Stimulated activated naive CD4-positive, alpha-beta T cell (primary cell): ENCODE data around the gene PRKD3.

ENCODE experiments used
- DNase-seq, 6 experiments: peaks; one replicate each; lab custom pipeline; 2025; lab: John Stamatoyannopoulos, UW

The PRKD3 gene

DNA sequence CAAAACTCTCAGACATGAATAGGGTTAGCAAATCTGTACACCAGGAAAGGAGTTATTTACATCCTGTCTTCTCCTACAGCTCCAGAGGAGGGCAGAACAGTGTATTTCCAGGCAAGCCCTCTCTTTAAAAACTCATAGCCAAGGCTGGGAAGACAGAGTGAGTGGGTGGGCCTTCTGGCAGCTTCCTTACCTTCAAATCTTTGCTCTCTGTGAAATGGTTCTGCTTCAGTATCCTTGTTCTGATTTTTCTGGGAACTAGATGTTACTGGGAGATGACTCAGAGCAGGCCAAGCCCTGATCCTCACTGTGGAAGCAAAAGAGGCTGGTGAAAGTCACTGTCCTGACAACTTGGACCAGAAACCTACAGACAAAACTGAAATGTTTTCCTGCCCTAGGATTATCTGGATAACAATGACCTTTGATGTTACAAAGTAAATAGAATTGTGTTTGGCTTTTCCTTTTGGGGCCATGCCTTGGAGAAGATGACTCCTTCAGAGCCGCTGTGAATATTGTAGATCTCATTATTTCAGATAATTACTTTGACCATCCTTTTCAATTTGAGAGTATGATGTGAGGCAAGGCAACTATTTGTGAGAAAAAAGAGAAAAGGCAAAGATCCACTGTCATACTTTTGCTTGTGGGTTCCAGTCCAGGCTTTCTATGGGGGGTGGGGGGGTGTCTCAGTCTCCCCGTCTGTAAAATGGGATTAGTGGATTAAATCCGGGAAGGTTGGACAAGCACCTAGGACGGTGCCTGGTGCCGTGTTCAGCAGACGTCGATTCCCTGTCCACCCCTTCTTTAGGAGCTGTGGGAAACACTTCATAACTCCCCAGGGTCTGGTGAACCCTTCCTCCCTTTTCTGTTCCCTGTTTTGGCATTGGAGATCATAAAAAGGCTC is 19.2 kb upstream of the PRKD3 start:
- DNase-seq = no peak

DNA sequence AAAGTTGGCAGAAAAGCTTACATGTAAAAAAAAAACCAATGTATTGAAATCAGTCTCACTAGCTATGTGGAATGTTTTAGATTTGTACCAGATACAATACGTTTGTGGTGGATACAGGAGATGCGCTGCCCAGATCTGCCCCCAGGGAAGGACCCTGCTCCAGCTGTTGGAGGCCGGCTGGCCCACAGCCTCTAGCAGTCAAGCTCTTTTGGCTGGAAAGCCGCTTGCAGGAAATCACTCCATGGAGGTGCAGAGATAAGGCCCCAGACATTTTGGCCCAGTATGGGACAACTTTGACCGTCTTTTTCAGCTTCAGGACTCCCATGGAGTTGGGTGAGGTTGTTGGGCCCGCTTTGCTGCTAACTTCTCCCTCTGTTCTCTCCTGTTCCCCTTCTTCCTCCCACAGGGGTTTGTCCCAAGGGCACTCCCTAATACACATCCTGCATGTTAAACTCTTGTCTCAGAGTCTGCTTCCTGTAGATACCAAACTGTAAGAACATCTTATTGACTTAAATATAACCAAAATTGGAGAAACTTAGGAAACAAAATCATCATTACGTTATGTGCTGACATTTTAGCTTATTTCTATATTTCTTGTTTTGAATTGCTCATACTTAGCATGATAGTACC is 18.1 kb upstream of the PRKD3 start:
- no peak for DNase-seq

DNA sequence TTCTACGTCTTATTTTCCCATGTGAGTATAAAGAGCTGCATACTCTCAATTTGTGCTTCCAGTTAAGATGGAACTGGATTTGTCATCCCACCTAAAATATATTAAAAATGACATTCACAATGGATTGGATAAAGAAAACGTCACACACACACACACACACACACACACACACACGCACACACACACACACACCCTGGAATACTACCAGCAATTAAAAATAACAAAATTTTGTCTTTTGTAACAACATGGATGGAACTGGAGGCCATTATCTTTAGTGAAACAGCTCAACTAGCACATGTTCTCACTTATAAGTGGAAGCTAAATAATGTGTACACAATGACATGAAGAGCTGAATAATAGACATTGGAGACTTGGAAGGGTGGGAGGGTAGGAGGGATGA is 16.0 kb upstream of the PRKD3 start:
- no peak for DNase-seq

DNA sequence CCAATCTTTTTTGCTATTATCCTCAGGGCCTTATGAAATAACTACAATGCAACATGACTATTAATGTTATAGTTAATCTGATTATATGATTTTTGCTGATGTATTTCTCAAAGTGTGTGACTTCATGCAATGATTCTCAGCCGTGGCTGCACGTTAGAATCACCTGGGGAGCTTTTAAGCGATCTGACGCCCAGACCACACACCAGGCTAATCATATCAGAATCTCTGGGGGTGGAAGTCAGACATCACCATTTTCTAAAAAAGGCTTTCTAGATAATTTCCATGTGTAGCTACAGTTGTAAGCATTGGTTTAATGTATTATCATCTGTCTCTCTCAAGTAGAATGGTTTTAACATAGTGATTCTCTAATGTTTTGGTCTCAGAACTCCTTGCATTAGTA is 14.3 kb upstream of the PRKD3 start:
- no peak for DNase-seq

DNA sequence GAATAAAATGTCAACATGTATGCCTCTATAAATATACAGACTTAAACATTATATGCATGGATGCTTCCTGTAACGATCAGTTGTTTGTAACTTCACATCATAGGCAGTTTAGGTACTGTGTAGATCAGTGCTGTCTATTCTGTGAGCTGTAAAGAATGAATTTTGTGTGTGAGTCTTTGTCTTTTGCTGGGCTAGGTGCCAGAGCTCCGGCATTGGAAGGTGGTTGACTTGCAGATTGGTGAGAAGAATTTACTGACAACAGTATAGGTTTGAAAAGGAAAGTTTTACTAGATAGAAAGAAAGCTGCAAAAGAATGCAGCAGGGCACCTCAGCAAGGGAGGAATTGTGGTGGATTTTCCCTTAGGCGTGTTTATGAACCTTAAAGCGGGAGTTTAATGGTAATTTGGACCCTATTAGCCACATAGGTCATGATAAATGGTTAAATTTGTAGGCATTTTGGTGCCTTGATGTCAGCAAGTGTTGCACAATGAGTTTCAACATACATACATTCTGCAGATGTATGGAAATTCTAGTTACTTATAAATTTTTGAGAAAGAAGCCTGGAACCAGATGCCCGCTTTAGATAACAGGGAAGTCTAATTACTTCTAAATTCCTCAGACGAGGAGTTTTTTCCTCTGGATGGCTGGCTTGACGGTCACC is 13.1 kb upstream of the PRKD3 start:
- no peak for DNase-seq

DNA sequence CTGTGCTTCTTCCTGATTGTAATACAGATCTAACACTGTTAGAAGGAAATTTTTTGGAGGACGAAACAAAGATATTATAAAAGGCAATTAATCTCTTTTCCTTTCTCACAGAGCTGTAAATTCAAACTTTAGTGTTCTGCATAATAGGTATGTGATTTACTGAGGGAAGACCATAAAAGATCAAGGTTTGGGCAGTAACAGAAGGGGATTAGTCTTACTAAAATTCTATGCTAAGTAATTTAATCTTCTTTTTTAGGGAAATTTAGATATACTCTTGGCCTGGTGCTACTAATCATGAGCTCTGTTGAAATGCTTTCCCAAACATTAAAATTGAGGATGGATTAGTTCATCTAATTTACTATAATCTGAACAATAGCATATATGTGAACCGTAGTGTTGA is 11.0 kb upstream of the PRKD3 start:
- no peak for DNase-seq

DNA sequence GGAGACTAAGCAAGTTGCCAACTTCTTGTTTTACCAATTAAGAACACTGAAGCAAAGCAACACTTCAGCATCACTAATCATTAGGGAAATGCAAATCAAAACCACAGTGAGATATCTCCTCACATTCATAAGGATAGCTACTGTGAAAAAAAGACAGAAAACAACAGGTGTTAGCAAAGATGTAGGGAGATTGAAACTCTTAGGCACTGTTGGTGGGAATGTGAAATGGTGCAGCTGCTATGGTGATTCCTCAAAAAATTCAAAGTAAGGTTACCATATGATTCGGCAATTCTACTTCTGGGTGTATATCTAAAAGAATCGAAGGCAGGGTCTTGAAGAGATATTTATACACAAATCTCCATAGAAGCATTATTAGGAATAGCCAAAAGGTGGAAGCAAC is 8.6 kb upstream of the PRKD3 start:
- no peak for DNase-seq

DNA sequence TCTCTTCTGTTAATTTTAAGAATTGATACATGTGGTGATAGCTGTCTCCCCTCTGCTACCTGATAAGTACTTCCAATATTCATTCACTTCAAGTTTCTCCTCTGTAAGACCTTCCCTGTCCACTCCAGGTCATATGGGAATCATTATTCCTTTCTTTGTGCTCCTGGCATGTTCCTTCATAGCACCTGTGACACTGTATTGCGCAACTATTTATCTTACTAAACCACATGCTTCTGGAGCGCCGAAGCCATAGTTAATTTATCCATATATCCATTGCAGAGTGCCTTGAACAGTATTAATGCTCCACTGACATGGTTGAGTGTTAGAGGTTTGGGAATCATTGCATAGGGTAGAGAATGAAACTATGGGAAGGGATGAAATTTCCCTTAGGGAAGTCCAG is 7.9 kb upstream of the PRKD3 start:
- DNase-seq = no peak

DNA sequence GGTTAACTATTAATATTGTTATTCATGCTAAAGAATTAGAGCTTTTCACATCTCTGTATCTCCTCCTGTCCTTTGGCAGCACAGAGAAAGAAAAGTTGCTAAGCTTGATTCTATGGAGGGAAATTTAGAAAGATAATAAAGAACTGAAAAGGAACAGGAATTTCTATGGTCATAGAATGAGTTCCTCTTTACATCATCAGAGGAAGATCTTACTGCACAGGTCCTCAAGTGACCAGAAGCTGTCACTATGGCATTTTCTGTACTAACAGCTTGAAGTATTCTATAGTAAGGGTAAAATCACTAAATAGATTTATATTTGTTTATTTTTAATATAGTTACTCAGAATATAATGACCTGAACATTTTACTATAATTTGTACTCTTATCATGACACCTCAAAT is 6.0 kb upstream of the PRKD3 start:
- DNase-seq = no peak

DNA sequence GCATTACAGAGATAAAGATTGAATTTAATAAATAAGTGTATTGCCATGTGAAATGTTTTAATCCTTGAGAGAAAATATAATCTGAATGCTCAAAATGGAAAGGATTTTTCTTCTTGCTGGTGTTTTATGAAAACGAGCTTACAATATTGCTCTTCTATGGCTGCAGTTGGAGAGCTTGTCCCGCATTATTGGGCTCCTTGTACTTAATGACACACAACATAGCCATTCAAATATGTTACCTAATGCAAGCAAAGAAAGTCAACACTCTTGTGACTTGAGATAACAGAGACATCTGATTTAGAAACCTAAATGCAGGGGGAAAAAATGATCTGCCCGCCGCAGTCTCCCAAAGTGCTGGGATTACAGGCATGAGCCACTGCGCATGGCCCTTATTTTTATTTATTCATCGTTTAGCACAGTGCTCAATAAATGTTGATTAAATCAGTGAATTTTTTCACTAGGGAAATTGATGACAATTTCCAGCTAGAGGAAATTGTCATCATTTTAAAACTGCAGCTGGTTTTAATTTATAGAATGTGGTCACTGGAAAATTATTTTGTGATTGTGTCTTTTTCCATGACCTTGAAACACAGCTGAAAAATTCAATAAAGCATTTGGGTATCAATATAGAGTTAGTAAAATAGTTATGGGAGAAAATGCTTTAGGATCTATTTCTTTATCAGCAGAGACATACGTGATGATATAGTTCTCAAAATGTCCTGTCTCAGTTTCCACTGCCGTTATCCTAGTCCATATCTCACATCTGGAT is 2.4 kb upstream of the PRKD3 start:
- DNase-seq = no peak

DNA sequence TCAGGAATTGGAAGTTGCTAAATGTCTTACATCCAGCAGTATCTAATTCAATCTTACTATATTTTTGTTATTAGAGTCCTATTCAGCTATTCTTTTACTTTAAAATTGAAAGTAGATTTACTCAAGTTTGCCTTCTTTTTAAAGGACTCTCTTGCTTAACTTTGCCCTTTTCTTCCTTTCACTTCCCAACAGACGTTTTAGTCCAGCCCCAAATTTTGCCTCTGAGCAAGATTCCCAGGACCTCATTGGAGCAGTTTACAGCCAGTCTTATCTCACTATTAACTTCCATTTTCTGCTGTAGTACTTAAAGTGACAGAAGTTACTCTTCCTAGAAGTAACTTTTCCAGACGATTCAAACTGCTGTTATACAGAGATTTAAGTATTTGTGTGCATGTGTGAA is 1.7 kb upstream of the PRKD3 start:
- DNase-seq = no peak

DNA sequence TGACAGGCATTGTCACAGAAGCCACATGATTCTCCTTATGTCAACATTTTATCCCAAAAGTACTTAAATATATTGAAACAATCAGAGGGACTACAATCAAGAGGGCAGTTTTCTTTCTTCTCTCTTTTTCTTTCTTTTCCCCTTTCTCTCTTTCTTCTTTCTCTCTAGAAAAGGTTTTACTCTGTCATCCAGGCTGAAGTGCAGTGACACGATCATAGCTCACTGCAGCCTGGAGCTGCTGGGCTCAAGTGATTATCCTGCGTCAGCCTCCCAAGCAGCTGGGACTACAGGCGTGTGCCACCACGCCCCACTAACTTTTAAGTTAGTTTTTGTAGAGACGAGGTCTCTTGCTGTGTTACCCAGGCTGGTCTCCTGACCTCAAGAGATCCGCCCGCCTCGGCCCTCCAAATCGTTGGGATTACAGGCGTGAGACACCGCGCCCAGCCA is 1.0 kb upstream of the PRKD3 start:
- no peak for DNase-seq

DNA sequence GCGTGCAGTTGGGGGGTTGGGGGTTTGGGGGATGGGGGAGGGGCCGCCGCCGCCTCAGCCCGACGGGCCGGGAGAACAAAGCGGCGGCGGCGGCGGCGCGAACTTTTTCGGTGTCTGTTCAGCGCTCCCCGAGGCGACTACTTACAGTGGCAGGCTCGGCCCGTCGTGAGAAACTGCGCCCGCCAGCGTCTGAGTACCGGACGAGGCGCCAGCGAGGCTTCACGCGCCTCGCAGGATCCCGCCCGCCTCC is 172 bp downstream of the PRKD3 start:
- DNase-seq = peak in 2 of 6 experiments; percentile 59 to 71

DNA sequence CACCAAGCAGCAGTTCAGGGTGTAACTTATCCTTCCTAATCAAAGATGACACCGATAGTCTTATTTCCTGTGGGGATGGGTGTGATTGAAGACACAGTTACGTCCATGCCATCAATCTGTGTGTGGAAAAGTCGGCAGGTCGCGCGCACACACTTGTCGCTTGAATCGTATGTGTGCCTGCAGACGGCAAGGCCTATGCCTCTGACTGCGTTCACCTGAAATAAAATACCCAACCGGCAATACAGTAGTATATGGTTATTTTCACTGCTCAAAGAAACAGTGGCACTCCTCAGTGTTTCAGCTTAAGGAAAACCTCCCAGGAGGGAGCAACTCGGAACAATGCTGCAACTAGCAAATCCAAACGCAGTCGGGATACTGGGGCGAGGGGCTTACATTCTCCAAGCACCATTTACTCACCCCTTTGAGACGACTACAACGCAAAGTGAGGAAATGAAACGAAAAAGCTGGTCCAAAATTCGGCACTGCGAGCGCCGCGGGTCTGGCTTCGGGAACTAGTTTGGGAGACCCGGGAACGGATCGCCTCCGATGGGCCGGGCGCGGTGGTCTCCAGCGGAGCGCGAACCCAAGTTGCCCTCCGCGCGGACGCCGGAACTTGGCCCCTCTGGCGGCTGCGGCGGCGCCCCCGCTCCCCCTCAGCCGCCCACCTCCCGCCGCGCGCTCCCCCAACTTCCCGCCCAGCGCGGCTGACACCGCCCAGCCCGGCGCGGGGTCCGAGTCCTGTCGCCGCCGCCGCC is 675 bp downstream of the PRKD3 start:
- DNase-seq = peak; percentile 24 to 72 (median 49)

DNA sequence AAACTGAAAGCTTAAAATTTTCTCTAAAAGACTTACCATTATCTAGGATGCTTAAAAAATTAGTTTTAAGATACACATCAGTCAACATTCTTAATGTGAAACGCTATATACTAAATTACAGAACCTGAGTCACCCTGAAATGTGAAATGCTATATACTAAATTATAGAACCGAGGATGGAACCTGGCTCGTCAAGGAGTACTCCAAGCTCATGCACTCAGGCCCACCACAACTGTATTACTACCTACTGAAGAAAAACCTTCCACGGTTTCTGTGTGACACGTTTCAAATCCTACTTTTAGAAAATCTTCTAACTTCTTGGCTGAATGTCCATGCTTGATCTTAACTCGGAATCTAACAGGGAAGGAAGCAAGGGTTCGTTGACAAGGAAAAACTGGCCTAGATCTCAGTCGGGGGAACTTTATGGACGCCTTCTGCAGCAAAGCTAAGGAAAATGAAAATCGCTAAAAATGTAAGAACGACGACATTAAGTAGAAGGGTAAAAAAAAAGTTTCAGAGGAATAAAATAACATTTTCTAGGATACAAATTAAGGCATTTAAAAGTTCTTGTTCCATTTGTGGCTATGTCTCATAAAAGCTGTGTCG is 1.4 kb downstream of the PRKD3 start:
- peak in 1 of 6 experiments; percentile 31 for DNase-seq

DNA sequence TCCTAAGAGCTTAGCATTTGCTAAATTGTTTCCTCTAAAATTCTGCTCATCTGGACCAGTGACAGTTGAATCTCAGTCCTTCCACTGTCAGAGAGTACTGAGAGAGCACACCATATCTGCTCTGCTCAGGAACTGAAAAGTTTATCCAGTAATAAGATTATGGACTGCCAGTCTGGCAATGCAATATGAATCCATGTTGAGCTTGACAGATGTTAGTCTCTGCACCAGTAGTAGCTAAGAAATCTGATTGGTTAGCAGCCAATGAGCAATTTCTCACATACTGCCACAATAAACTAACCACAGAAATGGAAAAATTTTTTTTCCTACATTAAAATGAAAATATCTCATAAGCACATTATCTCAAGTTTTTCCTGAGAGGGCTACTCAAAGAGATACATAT is 2.3 kb downstream of the PRKD3 start:
- DNase-seq = no peak

DNA sequence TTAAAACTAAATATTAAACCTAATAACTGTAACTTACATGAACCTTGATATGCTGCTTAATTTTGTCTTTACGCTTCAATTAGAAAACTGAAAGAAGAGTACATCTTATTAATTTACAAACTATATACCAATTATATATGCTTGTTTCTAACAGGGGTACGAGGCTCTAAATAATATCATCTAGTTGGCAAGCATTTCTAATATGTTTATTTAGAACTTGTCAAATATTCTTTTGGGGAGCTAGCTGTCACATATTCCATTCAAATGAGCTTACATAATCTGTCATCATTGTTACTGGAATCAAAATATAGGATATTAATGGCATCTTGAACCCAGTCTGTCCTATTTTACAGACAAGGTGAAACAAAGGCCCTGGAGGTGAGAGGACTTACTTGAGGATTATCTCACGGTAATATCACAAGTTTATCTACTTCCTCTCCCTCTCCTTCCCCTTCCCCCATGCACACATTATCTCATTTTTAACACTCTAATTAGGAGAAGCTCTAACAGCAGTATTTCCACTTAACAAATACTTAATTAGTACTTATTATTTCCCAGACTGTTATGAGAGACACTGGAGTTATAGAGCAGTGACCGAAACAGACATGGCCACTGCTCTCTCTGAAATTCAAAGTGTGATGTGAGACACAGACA is 3.5 kb downstream of the PRKD3 start:
- DNase-seq = no peak

DNA sequence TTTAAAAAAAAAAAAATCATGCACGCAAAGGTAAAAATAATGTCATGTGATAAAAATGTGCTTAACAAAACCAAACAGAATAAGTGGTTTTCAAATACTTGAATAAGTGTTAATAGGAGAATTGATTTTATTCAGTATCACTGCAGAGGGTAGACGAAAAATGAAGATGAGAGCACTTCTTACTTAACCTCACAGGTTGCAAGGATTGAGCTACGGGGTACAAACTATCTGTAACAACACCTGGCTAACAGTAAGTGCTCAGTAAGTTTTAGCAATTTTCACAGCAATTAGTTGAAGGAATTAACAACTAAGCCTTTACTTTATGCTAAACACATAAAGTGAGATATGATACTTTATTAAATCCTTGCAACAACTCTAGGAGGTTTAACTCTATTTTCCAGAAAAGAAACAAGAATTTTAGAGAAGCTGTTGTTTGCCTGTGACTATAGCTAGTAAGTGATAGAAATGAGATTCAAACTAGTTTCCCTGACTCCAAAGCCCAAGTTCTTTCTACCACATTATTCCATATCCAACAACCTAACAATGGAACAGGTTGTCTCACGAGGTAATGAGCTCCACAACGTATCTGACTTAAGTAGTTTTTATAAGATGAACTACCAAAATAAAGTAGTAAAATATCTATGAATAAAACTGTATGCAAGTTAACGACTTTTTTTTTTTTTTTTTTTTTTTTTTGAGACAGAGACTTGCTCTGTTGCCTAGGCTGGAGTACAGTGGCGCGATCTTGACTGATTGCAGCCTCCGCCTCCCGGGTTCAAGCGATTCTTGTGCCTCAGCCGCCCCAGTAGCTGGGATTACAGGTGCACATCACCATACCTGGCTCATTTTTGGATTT is 4.7 kb downstream of the PRKD3 start:
- DNase-seq = no peak

DNA sequence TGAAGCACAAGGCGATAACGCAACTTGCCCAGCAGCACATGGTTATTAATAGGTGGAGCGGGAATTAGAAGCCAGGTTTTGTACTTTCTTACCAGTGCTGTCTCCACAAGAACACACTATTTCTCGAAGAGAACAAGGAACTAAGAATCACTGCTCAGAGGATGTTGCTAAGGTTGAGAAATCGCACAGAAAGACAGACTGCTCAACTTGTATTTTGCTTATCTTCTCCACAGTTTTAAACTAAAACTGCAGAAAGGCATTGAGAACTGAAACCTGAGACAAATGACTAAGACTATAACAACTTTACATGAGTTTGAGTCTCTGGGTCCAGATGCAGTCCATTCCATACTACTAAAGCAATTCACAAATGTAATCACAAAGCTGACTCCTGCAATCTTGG is 6.2 kb downstream of the PRKD3 start:
- DNase-seq = no peak

DNA sequence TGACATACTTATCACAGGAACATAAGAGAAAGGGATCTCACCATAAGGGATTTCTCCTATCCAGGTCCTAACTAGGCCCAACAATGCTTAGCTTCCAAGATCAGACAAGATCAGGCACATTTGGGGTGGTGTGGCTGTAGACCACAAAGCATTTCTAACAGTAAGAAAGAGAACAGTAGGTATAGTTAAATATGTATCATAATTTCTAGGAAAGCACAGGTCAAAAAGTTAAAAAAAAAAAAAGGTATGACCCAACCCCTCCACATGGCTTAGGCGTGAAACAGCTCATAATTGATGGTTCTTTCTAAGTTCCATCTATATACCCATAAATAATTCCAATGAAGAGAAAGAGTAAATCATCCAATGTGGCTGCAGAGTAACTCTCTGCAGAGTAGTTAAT is 6.9 kb downstream of the PRKD3 start:
- DNase-seq = no peak
